Stimulated activated CD8-positive, alpha-beta memory T cell treated with anti-CD3 and anti-CD28 coated beads, Interleukin-15, amount 100 ng/mL, for 48 hours (primary cell): ENCODE results near the gene MAGEB5.
"Not testable (repeated sequence)": the region's sequence is repeated elsewhere in the genome, so short reads cannot be mapped to it uniquely, and the experiment has no call there.

Experiments
- DNase-seq, 2 donors: peaks; one replicate each; pipeline ENCODE4 v3.0.0-alpha.2; 2020; ENCODE audit warnings: low read depth in 2 of 2

Gene MAGEB5

DNA sequence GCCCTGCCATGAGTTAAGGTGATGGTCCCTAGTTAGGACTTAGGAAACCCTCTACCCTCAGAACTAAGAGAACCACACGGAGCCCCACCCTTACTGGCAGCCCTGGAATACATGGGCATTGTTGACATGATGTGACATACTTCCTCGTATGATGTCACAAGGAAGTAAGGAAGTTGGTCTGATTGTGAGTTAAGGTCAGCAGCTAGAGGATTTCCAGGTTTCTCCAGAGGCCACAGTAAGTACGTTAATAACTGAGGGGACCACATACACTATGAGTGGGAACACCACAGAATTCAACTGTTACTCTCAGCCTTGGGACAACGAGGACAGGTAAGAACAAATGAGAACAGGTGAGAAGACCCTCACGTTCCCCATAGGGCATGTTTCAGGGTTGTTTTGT, at the start of gene MAGEB5:
Gene MAGEB5 (plus strand): TSS at position 301 of the 400 bp plus-strand sequence. CDS start 1,133 bp downstream, outside the sequence.
- no peak for DNase-seq

GRCh38 chrX:26192204-26192603, 23.8 kb upstream of the MAGEB5 start, which contains the start of gene MAGEB6:
Gene MAGEB6 (plus strand): TSS chrX:26192440. CDS start chrX:26193847, 1,407 bp downstream.
- no peak for DNase-seq

DNA sequence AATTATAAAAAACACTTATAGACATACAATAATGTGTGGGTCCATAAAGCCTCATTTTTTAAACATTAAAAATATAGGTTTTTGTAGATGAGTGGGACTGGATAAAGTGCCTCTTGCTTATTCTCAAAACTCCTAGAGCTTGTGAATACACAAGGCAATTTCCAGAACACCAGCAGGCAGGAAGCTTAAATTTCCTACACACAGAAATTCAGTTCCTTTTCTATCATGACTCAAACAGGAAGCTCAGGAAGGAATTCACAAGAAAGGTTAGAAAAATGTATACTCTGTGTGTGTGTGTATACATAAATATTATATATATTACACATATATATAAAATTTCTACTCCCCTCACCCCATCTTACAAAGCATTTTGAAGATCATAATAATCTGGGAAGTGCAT, 12.4 kb upstream of the MAGEB5 start:
- DNase-seq = no peak

GRCh38 chrX:26204717-26205116, 11.3 kb upstream of the MAGEB5 start:
- not testable (repeated sequence) for DNase-seq

GRCh38 chrX:26208012-26208411, 8.0 kb upstream of the MAGEB5 start:
- no peak for DNase-seq

GRCh38 chrX:26219351-26219750, 3.4 kb downstream of the MAGEB5 start:
- no peak for DNase-seq

- DNase-seq = no peak
Observed at GRCh38 chrX:26234177-26234576, 18.2 kb downstream of the MAGEB5 start.

- DNase-seq = no peak
Observed at GRCh38 chrX:26253526-26253925, 37.6 kb downstream of the MAGEB5 start.

DNA sequence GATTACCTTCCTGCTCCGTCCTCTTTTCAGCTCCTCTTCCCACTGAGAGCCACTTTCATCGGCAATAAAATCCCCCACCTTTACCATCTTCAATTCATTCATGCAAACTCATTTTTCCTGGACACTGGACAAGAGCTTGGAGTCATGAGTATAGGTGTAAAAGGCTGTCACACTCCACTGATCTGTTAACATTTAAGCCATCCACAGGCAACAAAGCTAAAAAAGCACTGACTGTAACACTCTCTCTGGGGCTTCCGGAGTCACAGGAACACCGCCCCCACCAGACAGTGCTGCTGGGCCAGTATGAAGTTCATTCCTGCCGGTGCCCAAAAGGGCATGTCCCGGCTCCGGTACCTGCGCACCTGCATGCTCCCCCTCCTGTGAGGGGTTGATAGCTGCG, 38.5 kb downstream of the MAGEB5 start:
- DNase-seq = no peak

- no peak for DNase-seq
Observed at GRCh38 chrX:26262121-26262523, 46.2 kb downstream of the MAGEB5 start.
